Measurements from ENCODE around the gene NRL. TPM values are rescaled to one million over a fixed set of nuclear protein-coding genes. Genes with fewer than 3 reads are reported as not detected.

The NRL gene
- total and polyA plus RNA-seq, 10 of the 15 experiments (the other 5 are each of a cell fraction or from before 2014, with no cell fraction given), result 0.11 to 4.4 (median 2.2) TPM

GRCh38 chr14:24114532-24115421, at the start of gene NRL, which contains the start of gene DCAF11 (continued):
- TF ChIP-seq TCF3 (IDR thresholded peaks at IDR 0.05; ENCODE audit: borderline replicate concordance, insufficient read depth, low read depth, low read length), result no peak
- no peak for TF ChIP-seq BMI1 (IDR thresholded peaks at IDR 0.05; ENCODE audit: borderline replicate concordance)
- TF ChIP-seq FOXK2 (IDR thresholded peaks at IDR 0.05), result peak; percentile 91
- peak; percentile 23 for TF ChIP-seq IKZF1 (conservative IDR thresholded peaks at IDR 0.05)
- no peak for TF ChIP-seq NFXL1 (IDR thresholded peaks at IDR 0.05; ENCODE audit: borderline replicate concordance)
- TF ChIP-seq IKZF2 (IDR thresholded peaks at IDR 0.05), result no peak
- no peak for TF ChIP-seq SUPT20H (IDR thresholded peaks at IDR 0.05; ENCODE audit: borderline replicate concordance, control insufficient read depth, low read depth, low read length)
- no peak for TF ChIP-seq IRF4 (IDR thresholded peaks at IDR 0.05; ENCODE audit: low read depth, low read length)
- TF ChIP-seq EP300 (IDR thresholded peaks at IDR 0.05; ENCODE audit: borderline replicate concordance in 1 of 2, control insufficient read depth in 1 of 2, low read depth in 2 of 2, low read length in 2 of 2), result no peak
- TF ChIP-seq MXI1 (IDR thresholded peaks at IDR 0.05; ENCODE audit: low read depth, low read length), result no peak; the same call in none of the 2 replicates
- TF ChIP-seq POU2F2 (IDR thresholded peaks at IDR 0.05; ENCODE audit: borderline replicate concordance, low read depth, low read length), result no peak
- peak; percentile 15; the same call in 1 of the 2 replicates for TF ChIP-seq ZBTB33 (IDR thresholded peaks at IDR 0.05)
- no peak for TF ChIP-seq MLLT1 (IDR thresholded peaks at IDR 0.05)
- TF ChIP-seq SREBF1 (IDR thresholded peaks at IDR 0.05; ENCODE audit: low read length), result 0 out of 2 replicates have a peak, but pooled peaks have one; percentile 3
- TF ChIP-seq KAT2A (conservative IDR thresholded peaks at IDR 0.05; ENCODE audit: control insufficient read depth, low read depth, low read length), result no peak
- no peak; the same call in 1 of the 2 replicates for TF ChIP-seq PML (IDR thresholded peaks at IDR 0.05; ENCODE audit: low read length)
- peak; percentile 71 for TF ChIP-seq BRCA1 (IDR thresholded peaks at IDR 0.05; ENCODE audit: low read depth, low read length)
- peak; percentile 97 for TF ChIP-seq CREM (IDR thresholded peaks at IDR 0.05; ENCODE audit: low read depth)
- no peak for TF ChIP-seq BCL11A (IDR thresholded peaks at IDR 0.05; ENCODE audit: low read depth, low read length)
- no peak for TF ChIP-seq RAD21 (IDR thresholded peaks at IDR 0.05; ENCODE audit: insufficient read depth, low read depth, low read length)
- TF ChIP-seq NFIC (IDR thresholded peaks at IDR 0.05; ENCODE audit: low read depth, low read length), result no peak
- TF ChIP-seq PAX5 (IDR thresholded peaks at IDR 0.05; ENCODE audit: borderline replicate concordance, low read depth, low read length), result peak; percentile 49; the same call in 1 of the 2 replicates
- no peak for TF ChIP-seq PAX8 (IDR thresholded peaks at IDR 0.05)
- TF ChIP-seq E2F4 (IDR thresholded peaks at IDR 0.05; ENCODE audit: low read depth, low read length), result 0 out of 2 replicates have a peak, but pooled peaks have one; percentile 44
- TF ChIP-seq LARP7 (IDR thresholded peaks at IDR 0.05), result no peak
- TF ChIP-seq ZSCAN29 (IDR thresholded peaks at IDR 0.05), result no peak

Data from GM12878 (cell line).